ENCODE data around the gene SRXN1.

SRXN1 gene

DNA sequence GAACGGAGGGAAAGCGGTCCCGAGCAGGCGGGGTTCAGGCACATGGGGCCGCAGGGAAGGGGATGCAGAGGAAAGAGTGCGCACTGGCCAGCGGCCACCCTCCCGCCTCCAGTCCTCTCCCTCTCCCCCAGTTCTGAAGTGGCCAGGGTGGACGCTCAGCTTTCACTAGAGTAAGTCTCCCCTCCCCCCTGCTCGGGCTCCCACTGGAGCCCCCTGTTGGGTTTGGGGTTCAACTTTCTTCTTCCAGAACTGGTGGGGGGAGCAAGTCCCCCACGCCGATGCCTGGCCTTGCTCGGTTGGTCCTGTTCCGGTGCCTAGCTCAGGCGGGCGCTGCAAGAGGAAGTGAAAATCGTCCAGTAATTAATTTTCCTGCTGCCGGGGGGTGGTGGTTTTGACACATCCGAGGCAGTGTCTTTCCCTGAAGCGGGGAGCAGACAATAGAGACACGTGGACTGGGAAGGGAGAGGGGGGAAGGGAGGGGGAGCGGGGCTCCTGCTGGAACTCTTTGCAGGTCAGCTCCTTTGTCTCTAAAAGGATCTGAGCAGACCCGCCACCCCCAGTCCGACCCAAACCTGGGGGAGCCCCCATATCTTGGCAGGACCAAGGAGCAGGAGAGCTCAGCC, 23.4 kb upstream of the SRXN1 start:
- H3K27ac ChIP-seq (replicated peaks), result no peak overlapping the region
- TF ChIP-seq SPI1 (IDR thresholded peaks at IDR 0.05; ENCODE audit: borderline replicate concordance, low read depth), result peak; percentile 73
- no peak for TF ChIP-seq CTCF (IDR thresholded peaks at IDR 0.05; ENCODE audit: insufficient read depth, low read length)
- no peak for TF ChIP-seq GABPA (IDR thresholded peaks at IDR 0.05; ENCODE audit: low read depth)
- TF ChIP-seq, protein P1, sequence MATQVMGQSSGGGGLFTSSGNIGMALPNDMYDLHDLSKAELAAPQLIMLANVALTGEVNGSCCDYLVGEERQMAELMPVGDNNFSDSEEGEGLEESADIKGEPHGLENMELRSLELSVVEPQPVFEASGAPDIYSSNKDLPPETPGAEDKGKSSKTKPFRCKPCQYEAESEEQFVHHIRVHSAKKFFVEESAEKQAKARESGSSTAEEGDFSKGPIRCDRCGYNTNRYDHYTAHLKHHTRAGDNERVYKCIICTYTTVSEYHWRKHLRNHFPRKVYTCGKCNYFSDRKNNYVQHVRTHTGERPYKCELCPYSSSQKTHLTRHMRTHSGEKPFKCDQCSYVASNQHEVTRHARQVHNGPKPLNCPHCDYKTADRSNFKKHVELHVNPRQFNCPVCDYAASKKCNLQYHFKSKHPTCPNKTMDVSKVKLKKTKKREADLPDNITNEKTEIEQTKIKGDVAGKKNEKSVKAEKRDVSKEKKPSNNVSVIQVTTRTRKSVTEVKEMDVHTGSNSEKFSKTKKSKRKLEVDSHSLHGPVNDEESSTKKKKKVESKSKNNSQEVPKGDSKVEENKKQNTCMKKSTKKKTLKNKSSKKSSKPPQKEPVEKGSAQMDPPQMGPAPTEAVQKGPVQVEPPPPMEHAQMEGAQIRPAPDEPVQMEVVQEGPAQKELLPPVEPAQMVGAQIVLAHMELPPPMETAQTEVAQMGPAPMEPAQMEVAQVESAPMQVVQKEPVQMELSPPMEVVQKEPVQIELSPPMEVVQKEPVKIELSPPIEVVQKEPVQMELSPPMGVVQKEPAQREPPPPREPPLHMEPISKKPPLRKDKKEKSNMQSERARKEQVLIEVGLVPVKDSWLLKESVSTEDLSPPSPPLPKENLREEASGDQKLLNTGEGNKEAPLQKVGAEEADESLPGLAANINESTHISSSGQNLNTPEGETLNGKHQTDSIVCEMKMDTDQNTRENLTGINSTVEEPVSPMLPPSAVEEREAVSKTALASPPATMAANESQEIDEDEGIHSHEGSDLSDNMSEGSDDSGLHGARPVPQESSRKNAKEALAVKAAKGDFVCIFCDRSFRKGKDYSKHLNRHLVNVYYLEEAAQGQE (IDR thresholded peaks at IDR 0.05; ENCODE audit: insufficient replicate concordance, low read depth), result peak; percentile 22
- TF ChIP-seq POLR2AphosphoS5 (IDR thresholded peaks at IDR 0.05; ENCODE audit: low read depth), result no peak
- DNase-seq (ENCODE audit: low read depth in 1 of 2, low spot score in 1 of 2), result peak; percentile 21 to 30
- H3K27me3 ChIP-seq (ENCODE audit: insufficient read depth, poor library complexity, severe bottlenecking), result peaks cover 35% of the 10 kb centered on the region
- H3K4me3 ChIP-seq (replicated peaks; ENCODE audit: insufficient read depth, low read length), result no peak overlapping the region

- Histone ChIP-seq H3K4me3 (replicated peaks; ENCODE audit: insufficient read depth, low read length) (no peak within 1 kb of the TSS), H3K27ac (replicated peaks) (no peak within 1 kb of the TSS), H3K27me3 (ENCODE audit: insufficient read depth, poor library complexity, severe bottlenecking) (peaks cover 35% of the 10 kb centered on the region)
- peak; percentile 38 to 61 for DNase-seq (ENCODE audit: low read depth in 1 of 2, low spot score in 1 of 2)
- TF ChIP-seq POLR2AphosphoS5 (IDR thresholded peaks at IDR 0.05; ENCODE audit: low read depth), result no peak
- TF ChIP-seq GABPA (IDR thresholded peaks at IDR 0.05; ENCODE audit: low read depth), result no peak
- TF ChIP-seq, protein P1 (IDR thresholded peaks at IDR 0.05; ENCODE audit: insufficient replicate concordance, low read depth), result peak; percentile 96
- no peak for TF ChIP-seq SPI1 (IDR thresholded peaks at IDR 0.05; ENCODE audit: borderline replicate concordance, low read depth)
- no peak for TF ChIP-seq CTCF (IDR thresholded peaks at IDR 0.05; ENCODE audit: insufficient read depth, low read length)
Measured at GRCh38 chr20:675453-676314, 22.7 kb upstream of the SRXN1 start, which contains the start of gene SCRT2. TSS of gene SCRT2 (minus strand) at chr20:675802. CDS start at chr20:675601, 201 bp downstream.

- no peak overlapping the region for H3K4me3 ChIP-seq (replicated peaks; ENCODE audit: insufficient read depth, low read length)
- no peak for DNase-seq (ENCODE audit: low read depth in 1 of 2, low spot score in 1 of 2)
- TF ChIP-seq GABPA (IDR thresholded peaks at IDR 0.05; ENCODE audit: low read depth) (no peak), CTCF (IDR thresholded peaks at IDR 0.05; ENCODE audit: insufficient read depth, low read length) (no peak), POLR2AphosphoS5 (IDR thresholded peaks at IDR 0.05; ENCODE audit: low read depth) (no peak), SPI1 (IDR thresholded peaks at IDR 0.05; ENCODE audit: borderline replicate concordance, low read depth) (no peak)
- TF ChIP-seq, protein P1 (IDR thresholded peaks at IDR 0.05; ENCODE audit: insufficient replicate concordance, low read depth), result no peak
- no peak overlapping the region for H3K27ac ChIP-seq (replicated peaks)
- H3K27me3 ChIP-seq (ENCODE audit: insufficient read depth, poor library complexity, severe bottlenecking), result peaks cover 35% of the 10 kb centered on the region
Measured at GRCh38 chr20:675033-675452, 22.0 kb upstream of the SRXN1 start.
